CD8-positive, alpha-beta memory T cell (primary cell): ENCODE data around the gene SPTAN1. TPM values are rescaled to one million over a fixed set of nuclear protein-coding genes. Genes with fewer than 3 reads are reported as not detected.

Source experiments
- CTCF ChIA-PET: fragments of 350-600 bp; sonication (Branson Sonifier 250); formaldehyde crosslinking; loops from one replicate; lab custom pipeline; 2021; ENCODE audit warnings: antibody characterized with exemption; lab: Charles Lee
- POLR2A ChIA-PET: fragments of 350-600 bp; sonication (Branson Sonifier 250); formaldehyde crosslinking; loops from one replicate; lab custom pipeline; 2021; ENCODE audit warnings: antibody characterized with exemption; lab: Charles Lee
- DNase-seq, 5 donors: peaks; one replicate each; pipeline versions ENCODE4 v3.0.0 to v3.0.0-alpha.2; 2020 to 2022; ENCODE audit warnings: mixed read lengths in 1 of 5
- H3K27ac ChIP-seq: one replicate; pipeline ENCODE4 v1.7.0; 2013; ENCODE audit warnings: low read depth, mild to moderate bottlenecking, low read length, moderate library complexity
- H3K27me3 ChIP-seq: 2 replicates; pipeline ENCODE4 v1.7.0; 2013; ENCODE audit warnings: low read length, mild to moderate bottlenecking; ENCODE audit not compliant: insufficient read depth, poor library complexity, severe bottlenecking
- H3K36me3 ChIP-seq: 2 replicates; pipeline ENCODE4 v1.7.0; 2013; ENCODE audit warnings: mild to moderate bottlenecking, low read length, moderate library complexity; ENCODE audit not compliant: insufficient read depth
- H3K4me1 ChIP-seq: 2 replicates; pipeline ENCODE4 v1.7.0; 2013; ENCODE audit warnings: mild to moderate bottlenecking, low read length, moderate library complexity; ENCODE audit not compliant: insufficient read depth
- H3K4me3 ChIP-seq: 2 replicates; pipeline ENCODE4 v1.7.0; 2013; ENCODE audit warnings: mild to moderate bottlenecking, low read length
- H3K9me3 ChIP-seq: 2 replicates; pipeline ENCODE4 v1.7.0; 2013; ENCODE audit warnings: mild to moderate bottlenecking, low read length
- H3K27ac Mint-ChIP-seq, 8 donors: one replicate each; pipeline ENCODE4 v1.8.0; 2020 to 2021; ENCODE audit warnings: mixed read lengths in 8 of 8, mild to moderate bottlenecking in 6 of 8, inconsistent platforms in 3 of 8, moderate library complexity in 3 of 8
- H3K27me3 Mint-ChIP-seq, 2 donors: one replicate each; pipeline ENCODE4 v1.8.0; 2020 to 2021; ENCODE audit warnings: mixed read lengths in 2 of 2, mild to moderate bottlenecking in 1 of 2, moderate library complexity in 1 of 2
- H3K36me3 Mint-ChIP-seq, 3 donors: one replicate each; pipeline ENCODE4 v1.8.0; 2020 to 2021; ENCODE audit warnings: mixed read lengths in 3 of 3, inconsistent platforms in 1 of 3, mild to moderate bottlenecking in 1 of 3
- H3K4me1 Mint-ChIP-seq, 3 donors: one replicate each; pipeline ENCODE4 v1.8.0; 2020 to 2021; ENCODE audit warnings: mixed read lengths in 3 of 3, inconsistent platforms in 1 of 3, mild to moderate bottlenecking in 1 of 3
- H3K4me3 Mint-ChIP-seq, 7 donors: one replicate each; pipeline ENCODE4 v1.8.0; 2020 to 2021; ENCODE audit warnings: mixed read lengths in 7 of 7, mild to moderate bottlenecking in 6 of 7, moderate library complexity in 4 of 7, inconsistent platforms in 2 of 7
- H3K9me3 Mint-ChIP-seq, 5 donors: one replicate each; pipeline ENCODE4 v1.8.0; 2020 to 2022; ENCODE audit warnings: mixed read lengths in 5 of 5, mild to moderate bottlenecking in 3 of 5, moderate library complexity in 2 of 5, inconsistent platforms in 1 of 5
- polyA plus RNA-seq: library from polyadenylated mRNA; unstranded; fragments of 300-500 nt; fragmentation: Illumina TruSeq; gene quantifications from one replicate; pipeline ENCODE4 v1.2.3, GENCODE V29; 2021
- total RNA-seq, 2 experiments: library from RNA; stranded (reverse); gene quantifications; one replicate each; pipeline ENCODE4 v1.2.3, GENCODE V29; 2021

Gene SPTAN1
- total and polyA plus RNA-seq, 3 experiments from 2014 or later, result 132 to 203 (median 195) TPM

DNA sequence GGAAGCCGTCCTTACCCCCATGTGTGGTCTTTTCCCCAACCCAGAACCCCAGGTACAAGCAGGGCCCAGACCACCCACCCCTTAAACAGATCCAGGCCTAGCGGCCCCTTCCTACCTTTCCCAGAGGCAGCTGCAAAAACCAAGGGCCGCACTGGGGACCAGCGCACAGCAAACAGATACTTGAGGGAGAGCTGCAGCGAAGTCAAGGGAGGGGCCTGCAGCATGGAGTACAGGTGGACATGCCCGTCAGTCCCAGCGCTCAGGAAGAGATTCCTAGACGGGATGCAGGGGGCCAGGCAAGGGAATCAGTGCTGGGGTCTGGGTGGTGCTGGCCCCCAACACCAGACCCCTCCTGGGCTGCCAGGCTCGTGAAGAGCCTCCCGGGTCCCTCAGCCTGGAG is 81.7 kb downstream of the SPTAN1 start:
- ChIA-PET CTCF (interaction anchor here (0.6 to 1.9 kb wide), 3 partner anchors 12 to 294 kb away, joined by 3 to 7 read pairs (median 4); no protein-coding TSS in a partner anchor), POLR2A (no interaction called here)
- peaks cover 0 to 51% (median 6%) of the 10 kb centered on the region in 3 donors for H3K36me3 Mint-ChIP-seq
- Histone ChIP-seq H3K4me1 (no peaks in the 10 kb centered on the region), H3K27ac (no peak overlapping the region), H3K4me3 (no peak overlapping the region), H3K27me3 (no peaks in the 10 kb centered on the region), H3K36me3 (peaks cover 26% of the 10 kb centered on the region), H3K9me3 (no peaks in the 10 kb centered on the region)
- no peaks in the 10 kb centered on the region for H3K27me3 Mint-ChIP-seq
- DNase-seq, result peak in 1 of 5 donors; percentile 43
- H3K4me3 Mint-ChIP-seq, result no peak overlapping the region
- H3K9me3 Mint-ChIP-seq, result no peaks in the 10 kb centered on the region
- no peaks in the 10 kb centered on the region for H3K4me1 Mint-ChIP-seq
- H3K27ac Mint-ChIP-seq, result peak overlapping the region in 1 of 8 donors; percentile 22

- no peaks in the 10 kb centered on the region for H3K9me3 Mint-ChIP-seq
- ChIA-PET CTCF (interaction anchor here (0.6 to 1.9 kb wide), 4 partner anchors 12 to 293 kb away, joined by 3 to 7 read pairs (median 4); partner anchors contain the start of gene PKN3), POLR2A (no interaction called here)
- no peak overlapping the region for H3K4me3 Mint-ChIP-seq
- peaks cover 21% of the 10 kb centered on the region for H3K36me3 ChIP-seq
- no peaks in the 10 kb centered on the region for H3K4me1 ChIP-seq
- H3K9me3 ChIP-seq, result no peaks in the 10 kb centered on the region
- H3K27ac Mint-ChIP-seq, result peak overlapping the region in 1 of 8 donors; percentile 22
- no peaks in the 10 kb centered on the region for H3K27me3 Mint-ChIP-seq
- H3K4me3 ChIP-seq, result no peak overlapping the region
- peaks cover 0 to 45% (median 6%) of the 10 kb centered on the region in 3 donors for H3K36me3 Mint-ChIP-seq
- no peaks in the 10 kb centered on the region for H3K4me1 Mint-ChIP-seq
- H3K27me3 ChIP-seq, result no peaks in the 10 kb centered on the region
- no peak overlapping the region for H3K27ac ChIP-seq
- peak in 1 of 5 donors; percentile 39 for DNase-seq
Observed at GRCh38 chr9:128634651-128635262, 82.4 kb downstream of the SPTAN1 start.

DNA sequence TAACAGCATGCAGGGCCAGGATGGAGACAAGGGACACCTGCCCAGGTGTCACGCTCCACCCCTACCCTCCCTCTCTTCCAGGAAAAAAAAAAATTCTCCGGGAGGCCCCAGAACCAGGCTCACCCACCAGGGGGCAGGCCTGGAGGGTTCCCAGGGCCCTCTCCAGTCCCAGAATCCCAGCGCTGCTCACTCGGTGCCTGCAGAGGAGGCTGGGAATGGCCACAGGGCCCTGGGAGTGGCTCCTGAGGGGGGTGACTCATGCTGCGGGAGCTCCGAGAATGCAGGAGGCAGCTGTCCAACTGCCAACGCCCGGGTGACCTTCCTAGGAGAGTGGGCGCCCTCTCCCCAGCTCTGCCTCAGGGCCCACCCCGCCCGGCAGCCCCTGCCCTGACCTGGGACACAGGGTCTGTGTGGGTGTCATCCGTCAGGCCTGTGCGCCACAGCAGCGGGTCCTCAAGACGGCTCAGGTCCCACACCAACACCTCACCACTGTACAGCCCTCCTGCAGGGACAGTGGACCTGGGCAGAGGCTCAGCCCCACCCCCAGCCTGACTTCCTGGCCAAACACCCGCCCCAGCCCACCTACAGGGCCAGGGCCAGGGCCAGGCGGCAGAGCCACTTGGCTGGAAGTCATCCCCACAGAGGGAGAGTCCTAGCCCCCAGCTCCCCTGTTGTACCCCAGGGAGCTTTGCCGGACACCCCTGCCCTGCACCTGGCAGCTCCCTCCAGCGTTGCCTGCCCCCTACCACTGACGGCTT is 83.1 kb downstream of the SPTAN1 start:
- ChIA-PET POLR2A (no interaction called here), CTCF (interaction anchor here (1.1 to 1.3 kb wide), 2 partner anchors 67 to 293 kb away, joined by 3 to 4 read pairs; partner anchors contain the start of gene PKN3)
- Mint-ChIP-seq H3K27ac (no peak overlapping the region), H3K36me3 (peaks cover 0 to 38% (median 6%) of the 10 kb centered on the region in 3 donors), H3K4me3 (no peak overlapping the region), H3K4me1 (no peaks in the 10 kb centered on the region), H3K27me3 (no peaks in the 10 kb centered on the region), H3K9me3 (no peaks in the 10 kb centered on the region)
- H3K4me3 ChIP-seq, result no peak overlapping the region
- H3K27ac ChIP-seq, result no peak overlapping the region
- no peaks in the 10 kb centered on the region for H3K9me3 ChIP-seq
- DNase-seq, result peak in 1 of 5 donors; percentile 47
- H3K4me1 ChIP-seq, result no peaks in the 10 kb centered on the region
- H3K27me3 ChIP-seq, result no peaks in the 10 kb centered on the region
- peaks cover 15% of the 10 kb centered on the region for H3K36me3 ChIP-seq

DNA sequence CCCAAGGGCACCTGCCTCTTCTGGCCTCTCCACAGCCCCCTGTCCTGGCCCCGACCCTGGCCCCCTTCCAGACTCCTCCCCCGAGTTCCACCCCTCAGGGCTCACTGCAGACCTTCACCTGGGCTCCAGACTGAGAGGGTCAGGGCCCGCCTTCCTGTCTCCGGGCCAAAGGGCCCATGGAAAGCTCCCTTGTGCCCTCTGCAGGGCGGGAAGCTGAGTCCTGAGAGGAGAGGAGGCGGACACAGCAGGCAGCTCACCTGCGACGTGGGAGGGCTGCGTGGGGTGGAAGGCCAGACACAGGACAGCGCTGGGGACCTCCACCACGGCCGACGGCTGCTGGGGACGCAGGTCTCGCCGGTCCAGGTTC is 83.6 kb downstream of the SPTAN1 start:
- H3K4me1 Mint-ChIP-seq, result no peaks in the 10 kb centered on the region
- H3K4me1 ChIP-seq, result no peaks in the 10 kb centered on the region
- H3K36me3 ChIP-seq, result peaks cover 15% of the 10 kb centered on the region
- ChIA-PET CTCF (interaction anchor here (1.1 kb wide), 1 partner anchor 66 kb away, joined by 3 read pairs; the partner anchor contains the start of gene PKN3), POLR2A (no interaction called here)
- H3K27me3 Mint-ChIP-seq, result no peaks in the 10 kb centered on the region
- no peak overlapping the region for H3K4me3 ChIP-seq
- no peaks in the 10 kb centered on the region for H3K9me3 Mint-ChIP-seq
- no peak overlapping the region for H3K4me3 Mint-ChIP-seq
- no peak overlapping the region for H3K27ac ChIP-seq
- no peaks in the 10 kb centered on the region for H3K27me3 ChIP-seq
- H3K9me3 ChIP-seq, result no peaks in the 10 kb centered on the region
- no peak overlapping the region for H3K27ac Mint-ChIP-seq
- peaks cover 0 to 35% (median 6%) of the 10 kb centered on the region in 3 donors for H3K36me3 Mint-ChIP-seq
- DNase-seq, result no peak

GRCh38 chr9:128636556-128637530 is 84.5 kb downstream of the SPTAN1 start:
- H3K4me1 ChIP-seq, result no peaks in the 10 kb centered on the region
- no peak overlapping the region for H3K27ac ChIP-seq
- Mint-ChIP-seq H3K9me3 (no peaks in the 10 kb centered on the region), H3K36me3 (peaks cover 0 to 28% (median 4%) of the 10 kb centered on the region in 3 donors), H3K4me1 (no peaks in the 10 kb centered on the region), H3K27me3 (no peaks in the 10 kb centered on the region), H3K4me3 (no peak overlapping the region), H3K27ac (peak overlapping the region in 2 of 8 donors; percentile 41 to 86)
- H3K9me3 ChIP-seq, result no peaks in the 10 kb centered on the region
- ChIA-PET CTCF (no interaction called here), POLR2A (no interaction called here)
- no peaks in the 10 kb centered on the region for H3K27me3 ChIP-seq
- peaks cover 11% of the 10 kb centered on the region for H3K36me3 ChIP-seq
- no peak for DNase-seq
- H3K4me3 ChIP-seq, result no peak overlapping the region

DNA sequence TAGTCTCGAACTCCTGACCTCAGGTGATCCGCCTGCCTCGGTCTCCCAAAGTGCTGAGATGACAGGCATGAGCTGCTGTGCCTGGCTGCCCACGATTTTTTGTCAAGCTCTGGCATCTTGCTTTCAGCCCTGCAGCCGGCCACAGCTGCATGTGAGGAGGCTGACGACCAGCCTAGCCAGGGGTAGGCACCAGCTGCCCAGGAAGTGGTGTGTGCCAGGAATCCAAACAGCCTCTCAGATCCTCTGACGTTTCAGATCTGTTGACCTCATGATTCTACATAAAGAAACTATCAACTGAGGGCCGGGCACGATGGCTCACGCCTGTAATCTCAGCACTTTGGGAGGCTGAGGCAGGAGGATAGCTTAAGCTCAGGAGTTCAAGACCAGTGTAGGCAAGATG is 85.3 kb downstream of the SPTAN1 start:
- Mint-ChIP-seq H3K9me3 (no peaks in the 10 kb centered on the region), H3K27me3 (no peaks in the 10 kb centered on the region), H3K4me3 (no peak overlapping the region), H3K4me1 (no peaks in the 10 kb centered on the region), H3K27ac (peak overlapping the region in 1 of 8 donors; percentile 38), H3K36me3 (peaks cover 0 to 20% (median 3%) of the 10 kb centered on the region in 3 donors)
- Histone ChIP-seq H3K36me3 (peaks cover 3% of the 10 kb centered on the region), H3K27ac (no peak overlapping the region), H3K9me3 (no peaks in the 10 kb centered on the region), H3K4me3 (no peak overlapping the region), H3K4me1 (no peaks in the 10 kb centered on the region), H3K27me3 (no peaks in the 10 kb centered on the region)
- DNase-seq, result no peak
- POLR2A ChIA-PET, result no interaction called here
- CTCF ChIA-PET, result interaction anchor here (1.2 kb wide), 1 partner anchor 11 kb away, joined by 4 read pairs; no protein-coding TSS in a partner anchor

DNA sequence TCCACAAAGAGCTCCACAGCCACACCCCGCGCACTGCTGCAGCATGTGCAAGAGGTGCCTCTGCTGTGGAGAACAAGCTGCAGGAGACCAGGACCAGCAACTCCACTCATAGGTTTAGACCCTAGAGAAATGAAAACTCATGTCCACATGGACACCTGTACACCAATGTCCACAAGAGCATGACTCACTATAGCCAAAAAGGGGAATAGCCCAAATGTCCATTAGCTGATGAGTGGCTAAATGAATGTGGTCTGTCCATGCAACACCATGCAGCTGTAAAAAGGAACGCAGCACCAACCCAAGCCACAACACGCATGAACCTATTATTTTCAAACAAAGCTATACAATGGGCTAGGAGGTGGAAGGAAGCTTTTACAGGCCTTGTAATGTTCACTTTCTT is 86.2 kb downstream of the SPTAN1 start:
- Mint-ChIP-seq H3K36me3 (peaks cover 0 to 10% (median 0%) of the 10 kb centered on the region in 3 donors), H3K27me3 (no peaks in the 10 kb centered on the region), H3K4me1 (no peaks in the 10 kb centered on the region), H3K9me3 (no peaks in the 10 kb centered on the region), H3K4me3 (no peak overlapping the region), H3K27ac (peak overlapping the region in 4 of 8 donors; percentile 1 to 47 (median 20))
- POLR2A ChIA-PET, result interaction anchor here (0.6 to 0.7 kb wide), 3 partner anchors 10 to 45 kb away, joined by 3 to 6 read pairs (median 5); no protein-coding TSS in a partner anchor
- no peak overlapping the region for H3K27ac ChIP-seq
- no peak overlapping the region for H3K4me3 ChIP-seq
- no peaks in the 10 kb centered on the region for H3K27me3 ChIP-seq
- no peaks in the 10 kb centered on the region for H3K9me3 ChIP-seq
- no peaks in the 10 kb centered on the region for H3K36me3 ChIP-seq
- H3K4me1 ChIP-seq, result no peaks in the 10 kb centered on the region
- CTCF ChIA-PET, result interaction anchor here (1.0 to 1.2 kb wide), 2 partner anchors 10 to 13 kb away, joined by 3 to 4 read pairs; no protein-coding TSS in a partner anchor
- DNase-seq, result no peak
